ENCODE data around the gene DAZAP2.

GRCh38 chr12:51209259-51209658 lies 29.4 kb upstream of the DAZAP2 start:
- no peak for TF ChIP-seq CTCF (IDR thresholded peaks at IDR 0.05)
- TF ChIP-seq POLR2A (IDR thresholded peaks at IDR 0.05), result no peak

Data from heart left ventricle (tissue), 13 donors.